Esophagus (tissue), 2 donors: ENCODE data around the gene CTCF. TPM values are rescaled to one million over a fixed set of nuclear protein-coding genes. Genes with fewer than 3 reads are reported as not detected.

Experiments
- H3K27ac ChIP-seq, 2 donors: one replicate each; pipeline ENCODE4 v1.5.1; 2013; ENCODE audit warnings: low read depth in 2 of 2, mild to moderate bottlenecking in 2 of 2, inconsistent platforms in 1 of 2, low read length in 1 of 2, moderate library complexity in 1 of 2
- H3K27me3 ChIP-seq, 2 donors: one replicate each; pipeline ENCODE4 v1.6.1; 2013; ENCODE audit warnings: low read length in 2 of 2, control low read depth in 1 of 2, mild to moderate bottlenecking in 1 of 2; ENCODE audit not compliant: insufficient read depth in 2 of 2, control insufficient read depth in 1 of 2
- H3K36me3 ChIP-seq, 2 donors: one replicate each; pipeline ENCODE4 v1.6.1; 2013; ENCODE audit warnings: low read length in 1 of 2; ENCODE audit not compliant: control insufficient read depth in 2 of 2, insufficient read depth in 2 of 2
- H3K4me1 ChIP-seq, 2 donors: one replicate each; pipeline ENCODE4 v1.6.1; 2013; ENCODE audit warnings: low read length in 1 of 2; ENCODE audit not compliant: control insufficient read depth in 2 of 2, insufficient read depth in 2 of 2
- H3K4me3 ChIP-seq, 2 donors: one replicate each; pipeline ENCODE4 v1.5.1; 2013; ENCODE audit warnings: low read length in 2 of 2, mild to moderate bottlenecking in 2 of 2, low read depth in 1 of 2, moderate library complexity in 1 of 2
- H3K9me3 ChIP-seq, 2 donors: one replicate each; pipeline ENCODE4 v1.6.1; 2013; ENCODE audit warnings: mild to moderate bottlenecking in 2 of 2, low read depth in 1 of 2, low read length in 1 of 2, moderate library complexity in 1 of 2; ENCODE audit not compliant: control insufficient read depth in 2 of 2, insufficient read depth in 1 of 2
- WGBS, 2 donors: extraction: QIAGEN DNeasy Blood & Tissue Kit; methylation state at CpG; one replicate each; pipeline ENCODE4 v1.1.7; 2013; 5-methylcytosine and 5-hydroxymethylcytosine counted together
- polyA plus RNA-seq, 2 donors: library from polyadenylated mRNA; stranded (reverse); fragments of 200-250 nt; gene quantifications; one replicate each; pipeline ENCODE4 v1.2.3, GENCODE V29; 2013
- donor health status: healthy with polysubstance abuse.
- donor health status: Bipolar disorder and iron deficiency.

The CTCF gene
- polyA plus RNA-seq, 2 donors: 16.9 to 21.3 TPM

DNA sequence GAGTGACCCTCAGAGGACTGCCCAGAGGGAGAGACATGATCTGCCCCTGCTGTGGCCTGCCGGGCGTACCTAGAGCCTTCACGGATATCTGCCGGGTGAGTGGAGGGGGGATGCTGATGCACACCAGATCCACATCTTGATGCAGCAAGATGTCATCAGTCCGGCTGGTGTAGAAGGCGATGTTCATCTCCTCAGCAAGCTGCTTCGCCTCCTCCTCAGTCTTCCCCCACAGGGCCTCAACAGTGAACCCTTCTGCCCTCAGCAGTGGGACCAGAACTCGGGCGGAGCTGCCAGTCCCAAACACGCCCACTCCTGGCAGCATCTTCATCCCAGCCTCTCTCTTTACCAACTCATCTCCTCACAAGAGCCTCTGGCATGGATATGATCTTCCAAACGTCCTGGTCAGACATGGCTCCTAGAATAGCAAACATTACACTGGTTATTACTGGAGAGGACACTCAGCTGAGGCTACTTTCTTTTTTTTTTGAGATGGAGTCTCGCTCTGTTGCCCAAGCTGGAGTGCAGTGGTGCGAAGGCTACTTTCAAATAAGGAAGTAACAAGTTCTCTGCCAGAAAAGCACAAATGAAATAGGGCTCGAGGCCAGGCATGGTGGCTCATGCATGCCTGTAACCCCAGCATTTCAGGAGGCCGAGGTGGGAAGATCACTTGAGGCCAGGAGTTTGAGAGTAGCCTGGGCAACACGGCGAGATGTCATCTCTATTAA, 123.2 kb downstream of the CTCF start:
- 76 to 81% methylated on average over 17 of the region's 17 CpGs for WGBS, 2 donors
- Histone ChIP-seq H3K4me1 (peaks cover 0 to 5% of the 10 kb centered on the region in 2 donors), H3K27me3 (no peaks in the 10 kb centered on the region), H3K36me3 (peaks cover 0 to 4% of the 10 kb centered on the region in 2 donors), H3K9me3 (no peaks in the 10 kb centered on the region), H3K27ac (peak overlapping the region; percentile 54 to 84), H3K4me3 (no peak overlapping the region)

Other genes with a start within 250 kb of the CTCF start
- gene KCTD19, start 235.8 kb upstream of the CTCF start, polyA plus RNA-seq: not detected
- gene LRRC36, start 235.7 kb upstream of the CTCF start, polyA plus RNA-seq: under 1 TPM in 1 of 2 donors, not detected in 1; 0.02 TPM
- gene TPPP3, start 169.0 kb upstream of the CTCF start, polyA plus RNA-seq: 10 to 100 TPM; 15.2 to 39.0 TPM
- 1 to 10 TPM; 3.3 to 4.7 TPM for gene ZDHHC1, start 146.0 kb upstream of the CTCF start, polyA plus RNA-seq
- gene HSD11B2, start 131.4 kb upstream of the CTCF start, polyA plus RNA-seq: 10 to 100 TPM; 10.7 to 15.2 TPM
- gene ATP6V0D1, start 81.4 kb upstream of the CTCF start, polyA plus RNA-seq: 10 to 100 TPM; 17.0 to 78.1 TPM
- not detected for gene AGRP, start 79.0 kb upstream of the CTCF start, polyA plus RNA-seq
- 10 to 100 TPM; 12.7 to 14.9 TPM for gene RIPOR1, start 33.7 kb upstream of the CTCF start, polyA plus RNA-seq
- gene CARMIL2, start 82.6 kb downstream of the CTCF start, polyA plus RNA-seq: 1 to 10 TPM; 1.2 to 4.3 TPM
- 10 to 100 TPM in 1 of 2 donors, 1 to 10 TPM in 1; 6.7 to 10.3 TPM for gene ACD, start 97.7 kb downstream of the CTCF start, polyA plus RNA-seq
- gene PARD6A, start 98.4 kb downstream of the CTCF start, polyA plus RNA-seq: 1 to 10 TPM; 1.2 to 1.7 TPM
- 10 to 100 TPM; 10.6 to 16.0 TPM for gene ENKD1, start 104.2 kb downstream of the CTCF start, polyA plus RNA-seq
- gene C16orf86, start 104.3 kb downstream of the CTCF start, polyA plus RNA-seq: 1 to 10 TPM; 1.8 to 2.0 TPM
- 10 to 100 TPM; 36.8 to 49.6 TPM for gene GFOD2, start 156.8 kb downstream of the CTCF start, polyA plus RNA-seq
- 10 to 100 TPM in 1 of 2 donors, 1 to 10 TPM in 1; 8.4 to 10.2 TPM for gene RANBP10, start 244.0 kb downstream of the CTCF start, polyA plus RNA-seq
- 1 to 10 TPM in 1 of 2 donors, under 1 TPM in 1; 0.72 to 1.8 TPM for gene TSNAXIP1, start 244.4 kb downstream of the CTCF start, polyA plus RNA-seq